Left ventricle myocardium inferior (tissue), 1 donor: ENCODE data around the gene PTPRG. TPM values are rescaled to one million over a fixed set of nuclear protein-coding genes. Genes with fewer than 3 reads are reported as not detected.

ENCODE experiments used
- DNase-seq: peaks from one replicate; pipeline ENCODE4 v3.0.0-alpha.2; 2020
- H3K27ac ChIP-seq: fragments of 200-600 bp; replicated peaks from 2 replicates; pipeline ENCODE4 v1.8.0; 2021
- H3K27me3 ChIP-seq: fragments of 200-600 bp; 2 replicates; pipeline ENCODE4 v1.8.0; 2021; ENCODE audit warnings: low read depth
- H3K36me3 ChIP-seq: fragments of 200-600 bp; 2 replicates; pipeline ENCODE4 v1.8.0; 2021
- H3K4me1 ChIP-seq: fragments of 200-600 bp; 2 replicates; pipeline ENCODE4 v1.8.0; 2021
- H3K4me3 ChIP-seq: fragments of 200-600 bp; 2 replicates; pipeline ENCODE4 v1.8.0; 2021; ENCODE audit warnings: mild to moderate bottlenecking, moderate library complexity
- H3K9me3 ChIP-seq: fragments of 200-600 bp; replicated peaks from 2 replicates; pipeline ENCODE4 v1.8.0; 2021
- CTCF ChIP-seq: fragments of 200-600 bp; IDR thresholded peaks from 2 replicates; pipeline ENCODE4 v1.8.0; 2021; ENCODE audit warnings: antibody characterized with exemption, mild to moderate bottlenecking, borderline replicate concordance
- intact Hi-C: fragments of 100-400 bp; cut with micrococcal nuclease; formaldehyde crosslinking; loops from one replicate; pipeline ENCODE4 v1.11.0; 2022
- total RNA-seq: library from RNA; stranded (reverse); fragmentation: NEBNext Ultra II Directional; extraction: Animal tissue kit (Norgen Biotek cat#: 25700); gene quantifications from one replicate; pipeline ENCODE4 v1.2.1, GENCODE V29; 2021
- donor health status: DM: no; HTN: yes; CAD: no; lungs with severe emphysema.

PTPRG gene
- total RNA-seq, 1 donor from 2014 or later = 29.6 TPM

DNA sequence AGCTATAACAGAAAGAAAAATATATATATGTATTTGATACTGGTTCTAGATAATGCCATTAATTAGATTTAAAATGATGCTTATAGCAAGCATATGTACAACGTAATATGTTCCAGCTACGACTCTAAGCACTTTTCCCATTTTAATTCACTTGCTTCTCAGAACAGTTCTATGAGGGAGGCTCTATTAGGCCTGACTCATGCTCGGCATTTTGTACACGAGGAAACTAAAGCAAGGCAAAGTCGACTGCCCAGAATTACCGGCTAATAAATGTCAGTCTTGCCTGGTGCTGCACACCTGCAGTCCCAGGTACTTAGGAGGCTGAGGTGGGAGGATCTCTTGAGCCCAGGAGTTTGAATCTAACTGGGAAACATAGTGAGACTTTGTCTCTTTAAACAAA, 106.0 kb downstream of the PTPRG start:
- no peaks in the 10 kb centered on the region for H3K27me3 ChIP-seq
- H3K36me3 ChIP-seq = no peaks in the 10 kb centered on the region
- H3K9me3 ChIP-seq = no peaks in the 10 kb centered on the region
- H3K4me3 ChIP-seq = no peak overlapping the region
- intact Hi-C loops = no loop called here
- DNase-seq = no peak
- H3K4me1 ChIP-seq = peaks cover 77% of the 10 kb centered on the region
- no peak overlapping the region for H3K27ac ChIP-seq
- TF ChIP-seq CTCF = no peak

GRCh38 chr3:61667814-61668213, 106.4 kb downstream of the PTPRG start:
- Histone ChIP-seq H3K4me1 (peaks cover 78% of the 10 kb centered on the region), H3K27me3 (no peaks in the 10 kb centered on the region), H3K27ac (no peak overlapping the region), H3K9me3 (no peaks in the 10 kb centered on the region), H3K4me3 (no peak overlapping the region), H3K36me3 (no peaks in the 10 kb centered on the region)
- no peak for TF ChIP-seq CTCF
- intact Hi-C loops = no loop called here
- no peak for DNase-seq

DNA sequence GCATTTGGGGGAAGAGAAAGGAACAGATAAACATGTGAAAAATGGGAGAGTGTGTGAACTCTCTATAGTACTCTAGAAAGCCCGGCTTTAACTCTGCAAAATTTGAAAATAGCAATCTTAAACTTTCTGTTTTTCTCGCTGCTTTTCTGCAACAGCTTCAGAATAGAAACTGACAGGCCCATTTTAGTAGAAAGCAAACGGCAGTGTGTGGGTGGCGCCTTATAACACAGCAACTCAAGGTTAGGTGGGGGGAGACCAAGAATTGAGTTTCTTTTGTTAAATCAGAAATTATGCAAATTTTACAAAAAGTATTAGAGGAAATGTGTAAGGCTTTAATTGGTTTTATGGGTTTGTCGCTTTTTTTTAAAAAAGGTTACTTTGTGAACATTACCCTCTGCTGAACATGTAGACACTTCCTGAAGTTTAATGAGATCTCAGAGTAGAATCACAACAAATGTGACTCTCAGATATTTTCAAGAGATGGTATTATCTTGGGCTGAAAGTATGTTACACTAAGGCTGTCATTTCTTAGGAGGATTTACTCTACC, 107.0 kb downstream of the PTPRG start:
- intact Hi-C loops = no loop called here
- H3K4me3 ChIP-seq = no peak overlapping the region
- no peaks in the 10 kb centered on the region for H3K27me3 ChIP-seq
- no peak for DNase-seq
- peaks cover 78% of the 10 kb centered on the region for H3K4me1 ChIP-seq
- no peaks in the 10 kb centered on the region for H3K36me3 ChIP-seq
- no peak for TF ChIP-seq CTCF
- H3K27ac ChIP-seq = no peak overlapping the region
- no peaks in the 10 kb centered on the region for H3K9me3 ChIP-seq

- Histone ChIP-seq H3K27me3 (no peaks in the 10 kb centered on the region), H3K9me3 (no peaks in the 10 kb centered on the region), H3K4me3 (no peak overlapping the region), H3K36me3 (no peaks in the 10 kb centered on the region), H3K4me1 (peaks cover 72% of the 10 kb centered on the region), H3K27ac (peak overlapping the region; percentile 52)
- intact Hi-C loops = no loop called here
- TF ChIP-seq CTCF = no peak
- DNase-seq = no peak
These were observed 107.8 kb downstream of the PTPRG start for GRCh38 chr3:61669203-61669602.

DNA sequence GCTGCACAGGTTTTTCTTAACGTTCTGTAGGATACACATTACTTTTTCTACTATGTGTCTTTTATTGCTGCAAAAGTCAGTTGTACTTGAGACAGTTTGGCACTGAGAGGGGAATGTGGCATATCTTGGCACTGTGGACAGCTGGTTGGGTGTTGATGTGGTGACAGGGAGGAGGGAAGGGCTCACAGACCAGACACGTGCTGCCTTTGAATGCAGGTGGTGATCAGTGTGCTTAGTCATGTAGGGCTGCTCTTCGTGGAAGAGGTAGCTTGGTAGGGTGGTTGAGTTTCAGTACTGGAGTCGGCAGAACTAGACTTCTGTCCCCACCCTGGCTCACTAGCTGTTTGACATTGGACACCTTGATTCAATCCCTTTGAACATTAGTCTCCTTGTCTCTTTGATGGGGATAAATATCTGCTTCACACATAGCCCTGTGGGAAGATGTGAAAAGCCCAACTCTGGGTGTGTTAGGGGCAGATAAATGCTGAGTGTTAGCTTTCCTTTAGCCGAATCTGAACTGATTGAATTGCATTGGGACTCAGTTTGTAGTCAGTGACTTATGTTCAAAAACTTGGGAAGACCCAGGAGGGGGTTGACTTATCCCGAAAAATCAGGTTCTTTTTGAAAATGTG, 108.4 kb downstream of the PTPRG start:
- no peaks in the 10 kb centered on the region for H3K9me3 ChIP-seq
- intact Hi-C loops = no loop called here
- no peaks in the 10 kb centered on the region for H3K36me3 ChIP-seq
- DNase-seq = peak; percentile 34
- no peak for TF ChIP-seq CTCF
- H3K27ac ChIP-seq = peak overlapping the region; percentile 52
- no peaks in the 10 kb centered on the region for H3K27me3 ChIP-seq
- peaks cover 71% of the 10 kb centered on the region for H3K4me1 ChIP-seq
- no peak overlapping the region for H3K4me3 ChIP-seq
